HepG2 (cell line): ENCODE results near the gene CHID1. TPM values are rescaled to one million over a fixed set of nuclear protein-coding genes. Genes with fewer than 3 reads are reported as not detected.

Source experiments
- DPF2 ChIP-seq: sonication (generic); formaldehyde crosslinking; IDR thresholded peaks from 2 replicates; pipeline ENCODE4 v1.4.0; 2020; ENCODE audit warnings: mild to moderate bottlenecking, low read depth, missing genetic modification reagents, borderline replicate concordance
- GATAD2A ChIP-seq: IDR thresholded peaks from 2 replicates; pipeline ENCODE4 v1.6.1; 2016
- HDAC1 ChIP-seq: sonication (generic); formaldehyde crosslinking; IDR thresholded peaks from 2 replicates; pipeline ENCODE4 v1.5.1; 2020; ENCODE audit warnings: mild to moderate bottlenecking, missing genetic modification reagents
- ONECUT2 ChIP-seq: sonication (generic); formaldehyde crosslinking; IDR thresholded peaks from 2 replicates; pipeline ENCODE4 v1.4.0; 2020; ENCODE audit warnings: missing genetic modification reagents
- SMAD9 ChIP-seq: sonication (generic); formaldehyde crosslinking; IDR thresholded peaks from 2 replicates; pipeline ENCODE4 v1.5.1; 2020; ENCODE audit warnings: mild to moderate bottlenecking, missing genetic modification reagents
- TCF7 ChIP-seq: sonication (generic); IDR thresholded peaks from 2 replicates; pipeline ENCODE4 v1.6.1; 2016; ENCODE audit warnings: antibody characterized with exemption, low read depth
- ZBTB1 ChIP-seq: sonication (generic); formaldehyde crosslinking; IDR thresholded peaks from 2 replicates; pipeline ENCODE4 v1.4.0; 2020; ENCODE audit warnings: missing genetic modification reagents, borderline replicate concordance
- ZBTB3 ChIP-seq: sonication (generic); formaldehyde crosslinking; IDR thresholded peaks from 2 replicates; pipeline ENCODE4 v1.4.0; 2020; ENCODE audit warnings: low read depth, mild to moderate bottlenecking, moderate library complexity, missing genetic modification reagents, borderline replicate concordance
- ZFP37 ChIP-seq: sonication (generic); formaldehyde crosslinking; IDR thresholded peaks from 2 replicates; pipeline ENCODE4 v1.4.0; 2020; ENCODE audit warnings: missing genetic modification reagents, borderline replicate concordance
- ZNF3 ChIP-seq: IDR thresholded peaks from 2 replicates; pipeline ENCODE4 v1.7.0; 2017; ENCODE audit warnings: inconsistent platforms
- ZNF570 ChIP-seq: sonication (generic); formaldehyde crosslinking; IDR thresholded peaks from 2 replicates; pipeline ENCODE4 v1.4.0; 2020; ENCODE audit warnings: mild to moderate bottlenecking, missing genetic modification reagents, borderline replicate concordance
- ZNF646 ChIP-seq: sonication (generic); formaldehyde crosslinking; IDR thresholded peaks from 2 replicates; pipeline ENCODE4 v1.9.0; 2021; ENCODE audit warnings: mild to moderate bottlenecking, missing genetic modification reagents
- ZNF660 ChIP-seq: sonication (generic); formaldehyde crosslinking; IDR thresholded peaks from 2 replicates; pipeline ENCODE4 v1.5.1; 2020; ENCODE audit warnings: mild to moderate bottlenecking, low read depth, missing genetic modification reagents, borderline replicate concordance
- ZNF670 ChIP-seq: sonication (generic); formaldehyde crosslinking; IDR thresholded peaks from 2 replicates; pipeline ENCODE4 v1.8.0; 2022; ENCODE audit warnings: mild to moderate bottlenecking, missing genetic modification reagents, borderline replicate concordance
- ZSCAN29 ChIP-seq: sonication (generic); formaldehyde crosslinking; conservative IDR thresholded peaks from 2 replicates; pipeline ENCODE4 v1.4.0; 2020; ENCODE audit warnings: mild to moderate bottlenecking, missing genetic modification reagents
- polyA plus RNA-seq, 8 experiments: library from polyadenylated mRNA; depleted of rRNA in 3 of 8; stranded (reverse) in 7 of 8; unstranded in 1 of 8; fragments of >200 nt; fragmentation: Illumina TruSeq in 4 of 8; extraction: Trizol in 4 of 8; gene quantifications; 2 replicates each; pipeline versions ENCODE4 v1.2.1 to v1.2.3, GENCODE V29; 2011 to 2016; ENCODE audit warnings: low read depth in 4 of 8, missing spikeins in 1 of 8, mixed read lengths in 1 of 8; ENCODE audit not compliant: insufficient read depth in 1 of 8
- total RNA-seq, 5 experiments: library from RNA; depleted of rRNA; stranded (reverse); fragments of >200 nt; fragmentation: Illumina TruSeq; extraction: Trizol; gene quantifications; 2 replicates each; pipeline ENCODE4 v1.2.3, GENCODE V29; 2016; ENCODE audit warnings: low read depth in 1 of 5
- TF ChIP-seq, protein P1 (sequence below): IDR thresholded peaks from 2 replicates; pipeline ENCODE4 v1.6.1; 2016; ENCODE audit warnings: missing compliant biosample characterization, missing genetic modification reagents, borderline replicate concordance
- TF ChIP-seq, protein P2 (sequence below): sonication (generic); formaldehyde crosslinking; IDR thresholded peaks from 2 replicates; pipeline ENCODE4 v1.8.0; 2022; ENCODE audit warnings: missing genetic modification reagents, mild to moderate bottlenecking, borderline replicate concordance
- TF ChIP-seq, protein P3 (sequence below): sonication (generic); formaldehyde crosslinking; IDR thresholded peaks from 2 replicates; pipeline ENCODE4 v1.4.0; 2020; ENCODE audit warnings: missing genetic modification reagents, borderline replicate concordance

The CHID1 gene
- total and polyA plus RNA-seq, 2 of the 13 experiments (the other 11 are each of a cell fraction or from before 2014, with no cell fraction given), result 65.1 to 93.6 TPM

DNA sequence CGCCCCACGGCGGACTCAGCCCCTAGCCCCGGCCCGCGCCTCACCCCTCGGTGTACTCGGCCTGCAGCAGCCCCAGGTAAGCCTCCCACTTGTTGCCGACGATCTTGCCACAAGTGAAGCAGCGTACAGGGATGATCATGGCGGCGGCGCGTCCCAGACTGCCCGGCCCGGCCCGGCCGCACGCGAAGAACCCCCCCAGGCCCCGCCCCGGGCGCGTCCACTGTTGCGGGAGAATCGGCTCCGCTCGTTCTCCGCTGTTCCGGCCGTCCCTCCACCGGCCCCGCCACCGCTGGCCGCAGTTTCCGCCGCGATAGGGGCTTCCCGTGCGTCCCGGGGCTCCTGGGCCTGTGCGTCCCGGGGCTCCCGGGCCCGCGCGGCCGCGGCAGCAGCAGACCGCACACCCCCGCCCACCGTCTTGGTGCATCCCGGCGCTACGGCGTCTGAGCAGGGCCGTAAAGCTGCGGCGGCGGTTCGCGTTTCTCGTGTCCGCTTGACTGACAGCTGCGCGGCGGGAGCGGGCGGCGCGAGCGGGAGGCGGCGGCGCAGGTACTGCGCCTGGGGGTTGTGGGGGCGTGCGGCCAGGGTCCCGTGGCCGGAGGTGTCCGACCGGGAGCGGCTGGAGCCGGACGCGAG lies 68.1 kb downstream of the CHID1 start, which contains the start of the genes POLR2L and TSPAN4 (continued):
- TF ChIP-seq, protein P1, sequence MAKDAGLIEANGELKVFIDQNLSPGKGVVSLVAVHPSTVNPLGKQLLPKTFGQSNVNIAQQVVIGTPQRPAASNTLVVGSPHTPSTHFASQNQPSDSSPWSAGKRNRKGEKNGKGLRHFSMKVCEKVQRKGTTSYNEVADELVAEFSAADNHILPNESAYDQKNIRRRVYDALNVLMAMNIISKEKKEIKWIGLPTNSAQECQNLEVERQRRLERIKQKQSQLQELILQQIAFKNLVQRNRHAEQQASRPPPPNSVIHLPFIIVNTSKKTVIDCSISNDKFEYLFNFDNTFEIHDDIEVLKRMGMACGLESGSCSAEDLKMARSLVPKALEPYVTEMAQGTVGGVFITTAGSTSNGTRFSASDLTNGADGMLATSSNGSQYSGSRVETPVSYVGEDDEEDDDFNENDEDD (CRISPR knock-in tag), result peak; percentile 84; the same call in 1 of the 2 replicates
- peak; percentile 36; the same call in 1 of the 2 replicates for TF ChIP-seq ZNF670 (CRISPR knock-in tag)
- TF ChIP-seq TCF7, result no peak
- TF ChIP-seq, protein P2, sequence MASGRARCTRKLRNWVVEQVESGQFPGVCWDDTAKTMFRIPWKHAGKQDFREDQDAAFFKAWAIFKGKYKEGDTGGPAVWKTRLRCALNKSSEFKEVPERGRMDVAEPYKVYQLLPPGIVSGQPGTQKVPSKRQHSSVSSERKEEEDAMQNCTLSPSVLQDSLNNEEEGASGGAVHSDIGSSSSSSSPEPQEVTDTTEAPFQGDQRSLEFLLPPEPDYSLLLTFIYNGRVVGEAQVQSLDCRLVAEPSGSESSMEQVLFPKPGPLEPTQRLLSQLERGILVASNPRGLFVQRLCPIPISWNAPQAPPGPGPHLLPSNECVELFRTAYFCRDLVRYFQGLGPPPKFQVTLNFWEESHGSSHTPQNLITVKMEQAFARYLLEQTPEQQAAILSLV (CRISPR knock-in tag), result peak; percentile 86; the same call in 1 of the 2 replicates
- no peak for TF ChIP-seq ZNF660 (CRISPR knock-in tag)
- no peak for TF ChIP-seq ONECUT2 (CRISPR knock-in tag)
- TF ChIP-seq ZNF570 (CRISPR knock-in tag), result no peak
- no peak for TF ChIP-seq ZFP37 (CRISPR knock-in tag)
- TF ChIP-seq ZBTB1 (CRISPR knock-in tag), result no peak
- TF ChIP-seq ZBTB3 (CRISPR knock-in tag), result no peak
- TF ChIP-seq SMAD9, result 0 out of 2 replicates have a peak, but pooled peaks have one; percentile 82
- TF ChIP-seq DPF2 (CRISPR knock-in tag), result no peak
- no peak for TF ChIP-seq ZSCAN29 (CRISPR knock-in tag)
- TF ChIP-seq ZNF3, result no peak
- no peak for TF ChIP-seq GATAD2A (CRISPR knock-in tag)
- TF ChIP-seq ZNF646 (CRISPR knock-in tag), result no peak
- TF ChIP-seq, protein P3, sequence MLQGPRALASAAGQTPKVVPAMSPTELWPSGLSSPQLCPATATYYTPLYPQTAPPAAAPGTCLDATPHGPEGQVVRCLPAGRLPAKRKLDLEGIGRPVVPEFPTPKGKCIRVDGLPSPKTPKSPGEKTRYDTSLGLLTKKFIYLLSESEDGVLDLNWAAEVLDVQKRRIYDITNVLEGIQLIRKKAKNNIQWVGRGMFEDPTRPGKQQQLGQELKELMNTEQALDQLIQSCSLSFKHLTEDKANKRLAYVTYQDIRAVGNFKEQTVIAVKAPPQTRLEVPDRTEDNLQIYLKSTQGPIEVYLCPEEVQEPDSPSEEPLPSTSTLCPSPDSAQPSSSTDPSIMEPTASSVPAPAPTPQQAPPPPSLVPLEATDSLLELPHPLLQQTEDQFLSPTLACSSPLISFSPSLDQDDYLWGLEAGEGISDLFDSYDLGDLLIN (CRISPR knock-in tag), result no peak
- peak; percentile 92 for TF ChIP-seq HDAC1 (CRISPR knock-in tag)
